Epithelial cell of prostate (primary cell): ENCODE data around the gene NXPH3.

Experiments
- DNase-seq: peaks from one replicate; pipeline ENCODE4 v3.0.0-alpha.2; 2011; ENCODE audit warnings: low read depth, low spot score
- H3K27ac ChIP-seq: fragments of 450-650 bp; 2 replicates; pipeline ENCODE4 v1.5.1; 2017; ENCODE audit warnings: mild to moderate bottlenecking

Gene NXPH3

GRCh38 chr17:49616601-49617131 is 41.0 kb downstream of the NXPH3 start:
- DNase-seq = no peak
- no peak overlapping the region for H3K27ac ChIP-seq

GRCh38 chr17:49618028-49618611 is 42.4 kb downstream of the NXPH3 start:
- no peak overlapping the region for H3K27ac ChIP-seq
- no peak for DNase-seq

- no peak overlapping the region for H3K27ac ChIP-seq
- no peak for DNase-seq
These were observed 45.7 kb downstream of the NXPH3 start for GRCh38 chr17:49621420-49621819.

GRCh38 chr17:49621946-49622529 is 46.4 kb downstream of the NXPH3 start:
- no peak for DNase-seq
- H3K27ac ChIP-seq = no peak overlapping the region

GRCh38 chr17:49624896-49625295 is 49.2 kb downstream of the NXPH3 start:
- H3K27ac ChIP-seq = no peak overlapping the region
- DNase-seq = no peak

DNA sequence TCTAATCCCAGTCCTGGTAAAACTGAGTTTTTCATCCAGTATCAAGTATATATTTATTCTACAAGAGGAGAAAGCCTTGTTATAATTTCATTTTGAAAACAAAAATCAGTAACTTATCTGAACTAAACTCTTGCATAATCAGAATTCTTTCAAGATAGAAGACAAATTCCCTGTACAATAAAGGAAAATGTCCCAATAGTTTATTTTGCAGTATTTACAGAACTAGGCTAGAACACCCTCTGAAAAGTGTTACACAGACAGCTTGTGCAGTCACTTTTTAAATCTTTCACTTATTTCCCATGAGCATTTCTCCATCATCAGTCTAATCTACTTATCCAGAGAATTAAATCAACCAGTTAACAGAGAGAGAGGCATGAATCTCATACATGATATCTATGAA is 53.8 kb downstream of the NXPH3 start:
- no peak for DNase-seq

DNA sequence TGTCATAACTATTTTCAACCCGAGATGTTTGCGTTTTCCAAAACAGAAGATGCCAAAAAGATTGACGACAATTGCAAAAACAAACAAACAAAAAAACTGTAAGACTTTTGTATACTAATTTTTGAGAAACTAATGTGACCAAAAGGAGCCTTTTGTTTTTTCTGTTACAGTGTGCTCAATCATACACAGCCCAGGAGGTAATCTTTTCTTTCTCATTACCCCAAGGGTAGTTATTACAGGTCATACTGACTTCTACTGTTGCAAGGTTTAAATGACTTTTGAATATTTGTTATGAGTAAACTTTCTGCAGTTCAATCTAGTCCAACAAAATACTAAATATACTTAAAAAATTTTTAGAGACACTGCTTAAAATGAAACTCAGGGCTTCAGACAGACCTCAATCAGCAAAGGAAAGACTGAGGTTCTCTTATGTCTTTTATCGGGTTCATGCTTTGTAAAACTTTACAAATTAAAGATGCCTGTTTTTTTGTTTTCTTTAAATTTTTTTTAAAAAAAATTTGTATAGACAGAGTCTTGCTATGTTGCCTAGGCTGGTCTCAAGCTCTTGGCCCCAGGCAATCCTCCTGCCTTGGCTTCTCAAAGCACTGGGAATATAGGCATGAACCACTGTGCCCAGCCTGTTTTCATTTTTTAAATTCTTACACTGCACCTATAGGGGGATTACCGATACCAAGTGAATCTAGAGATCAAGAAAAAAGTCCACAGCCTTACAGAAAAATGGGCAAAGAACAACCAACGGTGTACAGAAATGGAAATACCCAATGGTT is 54.6 kb downstream of the NXPH3 start:
- no peak for DNase-seq

More for the DNA sequence above, 53.8 kb downstream of the NXPH3 start:
- no peak overlapping the region for H3K27ac ChIP-seq

DNA sequence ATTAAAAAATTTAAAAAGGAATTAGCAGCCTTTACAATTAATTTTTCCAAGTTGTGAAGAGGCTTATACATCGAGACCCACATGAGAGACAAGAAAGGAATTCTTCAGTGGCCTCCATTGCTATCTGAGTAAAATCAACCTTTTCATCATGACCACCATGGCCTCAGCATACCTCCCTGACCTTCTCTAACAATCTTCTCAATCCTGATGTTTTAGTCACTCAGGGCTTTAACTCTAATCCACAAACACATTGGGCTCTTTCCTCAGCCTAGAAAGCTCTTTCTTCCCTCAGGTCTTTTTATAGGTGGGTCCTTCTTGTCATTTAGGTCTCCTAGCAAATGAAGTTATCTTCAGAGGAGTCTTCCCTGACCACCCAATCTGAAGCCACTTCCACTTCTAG is 55.8 kb downstream of the NXPH3 start:
- DNase-seq = no peak
- H3K27ac ChIP-seq = no peak overlapping the region

More for the DNA sequence above, 54.6 kb downstream of the NXPH3 start:
- no peak overlapping the region for H3K27ac ChIP-seq
